ENCODE data around the gene NEO1.

NEO1 gene

DNA sequence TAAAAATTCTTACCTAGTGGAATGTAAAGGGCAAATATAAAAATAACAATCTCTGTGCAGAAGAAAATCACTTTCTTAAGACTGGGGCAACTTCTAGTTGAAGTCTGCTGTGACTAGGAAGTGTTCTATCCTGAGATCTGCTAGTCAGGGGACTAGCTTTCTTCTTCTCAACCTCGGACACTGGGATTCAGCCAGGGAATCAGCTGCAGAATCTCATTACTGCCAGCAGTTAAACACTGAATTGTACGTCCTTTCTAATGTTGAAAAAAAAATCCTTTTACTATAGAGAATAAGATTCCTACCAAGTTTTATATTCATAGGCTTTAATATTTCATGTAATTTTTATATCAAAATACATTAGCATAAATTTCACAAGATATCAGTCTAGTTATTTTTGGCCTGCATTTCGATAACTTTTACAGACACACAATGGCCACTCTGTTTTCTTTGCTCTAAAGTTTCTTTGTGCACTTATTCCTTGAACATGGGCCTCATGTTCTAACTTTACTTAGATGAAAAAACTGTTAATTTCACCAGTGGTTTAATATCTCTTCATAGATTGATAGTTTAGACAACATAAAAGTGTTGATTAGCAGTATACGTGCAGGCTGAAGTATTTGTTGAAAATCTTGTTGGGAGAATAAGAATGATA is 2.6 kb upstream of the NEO1 start:
- Histone ChIP-seq H4K91ac (ENCODE audit: low read length) (no peak overlapping the region), H3K23ac (ENCODE audit: low read length in 2 of 2) (no peak overlapping the region), H2BK15ac (ENCODE audit: low read depth, poor library complexity, severe bottlenecking) (no peak overlapping the region), H2BK5ac (ENCODE audit: low read depth, low read length, poor library complexity, severe bottlenecking) (no peak overlapping the region), H3K27me3 (ENCODE audit: control insufficient read depth in 1 of 2, insufficient read depth in 1 of 2, low read length in 2 of 2) (peaks cover 0 to 16% of the 10 kb centered on the region in 2 experiments), H3K18ac (ENCODE audit: low read depth in 1 of 2, low read length in 2 of 2) (no peak overlapping the region), H2AK5ac (ENCODE audit: low read length, severe bottlenecking) (no peak overlapping the region), H2BK120ac (ENCODE audit: low read depth, low read length) (no peak overlapping the region), H2BK12ac (ENCODE audit: low read length in 2 of 2) (no peak overlapping the region), H3K4me1 (ENCODE audit: control insufficient read depth, insufficient read depth, low read depth, low read length) (no peaks in the 10 kb centered on the region), H3K4me2 (ENCODE audit: low read length, poor library complexity, severe bottlenecking) (no peak overlapping the region), H3K27ac (ENCODE audit: low read length, poor library complexity, severe bottlenecking) (no peak overlapping the region), H3K9me3 (ENCODE audit: control insufficient read depth, low read length) (no peaks in the 10 kb centered on the region), H3K79me1 (replicated peaks; ENCODE audit: low read length, poor library complexity, severe bottlenecking) (peaks cover 2% of the 10 kb centered on the region), H2AFZ (ENCODE audit: low read depth, low read length) (no peak overlapping the region), H4K8ac (ENCODE audit: low read length) (no peak overlapping the region), H3K4me3 (ENCODE audit: insufficient read depth in 1 of 2, low read depth in 1 of 2, low read length in 2 of 2) (no peak overlapping the region), H3K36me3 (ENCODE audit: control insufficient read depth in 1 of 2, insufficient read depth in 2 of 2, low read depth in 1 of 2, low read length in 2 of 2) (no peaks in the 10 kb centered on the region), H3K14ac (ENCODE audit: low read length in 2 of 2) (no peak overlapping the region), H3K9ac (ENCODE audit: low read length) (no peak overlapping the region), H3K4ac (ENCODE audit: low read depth in 1 of 2, low read length in 2 of 2) (peak overlapping the region in 1 of 2 experiments; percentile 49)
- peak; percentile 38 for DNase-seq
- 62% methylated on average over 3 of the region's 4 CpGs for WGBS

DNA sequence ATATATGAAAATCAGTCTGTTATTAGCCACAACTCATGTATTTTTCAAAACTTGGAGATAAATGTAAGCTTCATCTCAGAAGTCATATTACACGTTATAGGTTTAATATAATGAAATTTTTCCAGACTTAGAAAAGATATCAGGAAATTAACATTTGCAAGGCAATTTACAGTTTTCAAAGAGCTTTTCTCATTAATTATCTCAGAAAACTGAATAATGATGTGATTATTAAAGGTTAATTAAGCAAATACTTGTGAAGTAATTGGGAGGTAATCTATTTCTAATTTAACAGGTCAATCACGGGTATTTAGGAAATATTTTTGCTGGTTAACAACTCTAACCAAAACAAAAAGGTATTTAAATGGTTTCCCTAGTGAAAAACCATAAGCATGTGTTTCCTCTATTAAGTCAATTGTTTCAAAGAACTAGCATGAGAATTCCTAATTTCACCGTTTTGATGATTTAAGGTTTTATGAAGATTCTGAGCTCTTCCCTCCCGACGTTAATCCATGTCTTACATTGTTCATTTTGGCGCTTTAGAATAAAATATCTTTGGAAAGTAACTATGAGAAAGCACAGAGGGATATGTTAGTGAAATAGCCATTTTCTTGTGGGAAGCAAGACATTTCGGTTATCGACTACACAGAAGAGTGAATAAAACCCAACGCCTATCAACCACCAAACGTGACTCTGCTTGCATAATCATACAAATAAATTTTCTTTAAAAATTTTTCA is 1.5 kb upstream of the NEO1 start:
- H2BK15ac ChIP-seq (ENCODE audit: low read depth, poor library complexity, severe bottlenecking), result no peak overlapping the region
- no peak overlapping the region for H4K91ac ChIP-seq (ENCODE audit: low read length)
- H2AFZ ChIP-seq (ENCODE audit: low read depth, low read length), result no peak overlapping the region
- H3K9ac ChIP-seq (ENCODE audit: low read length), result peak overlapping the region; percentile 82
- no peak overlapping the region for H2BK12ac ChIP-seq (ENCODE audit: low read length in 2 of 2)
- H2BK5ac ChIP-seq (ENCODE audit: low read depth, low read length, poor library complexity, severe bottlenecking), result no peak overlapping the region
- peaks cover 0 to 16% of the 10 kb centered on the region in 2 experiments for H3K27me3 ChIP-seq (ENCODE audit: control insufficient read depth in 1 of 2, insufficient read depth in 1 of 2, low read length in 2 of 2)
- no peak for DNase-seq
- H3K4me2 ChIP-seq (ENCODE audit: low read length, poor library complexity, severe bottlenecking), result peak overlapping the region; percentile 51
- peak overlapping the region in 1 of 2 experiments; percentile 81 for H3K4me3 ChIP-seq (ENCODE audit: insufficient read depth in 1 of 2, low read depth in 1 of 2, low read length in 2 of 2)
- no peak overlapping the region for H3K27ac ChIP-seq (ENCODE audit: low read length, poor library complexity, severe bottlenecking)
- no peak overlapping the region for H3K18ac ChIP-seq (ENCODE audit: low read depth in 1 of 2, low read length in 2 of 2)
- no peak overlapping the region for H2BK120ac ChIP-seq (ENCODE audit: low read depth, low read length)
- no peak overlapping the region for H2AK5ac ChIP-seq (ENCODE audit: low read length, severe bottlenecking)
- H3K23ac ChIP-seq (ENCODE audit: low read length in 2 of 2), result no peak overlapping the region
- H3K14ac ChIP-seq (ENCODE audit: low read length in 2 of 2), result no peak overlapping the region
- 11% methylated on average over 4 of the region's 10 CpGs for WGBS
- peaks cover 2% of the 10 kb centered on the region for H3K79me1 ChIP-seq (replicated peaks; ENCODE audit: low read length, poor library complexity, severe bottlenecking)
- no peak overlapping the region for H3K4ac ChIP-seq (ENCODE audit: low read depth in 1 of 2, low read length in 2 of 2)
- no peak overlapping the region for H4K8ac ChIP-seq (ENCODE audit: low read length)
- H3K9me3 ChIP-seq (ENCODE audit: control insufficient read depth, low read length), result no peaks in the 10 kb centered on the region
- H3K4me1 ChIP-seq (ENCODE audit: control insufficient read depth, insufficient read depth, low read depth, low read length), result no peaks in the 10 kb centered on the region
- H3K36me3 ChIP-seq (ENCODE audit: control insufficient read depth in 1 of 2, insufficient read depth in 2 of 2, low read depth in 1 of 2, low read length in 2 of 2), result no peaks in the 10 kb centered on the region

DNA sequence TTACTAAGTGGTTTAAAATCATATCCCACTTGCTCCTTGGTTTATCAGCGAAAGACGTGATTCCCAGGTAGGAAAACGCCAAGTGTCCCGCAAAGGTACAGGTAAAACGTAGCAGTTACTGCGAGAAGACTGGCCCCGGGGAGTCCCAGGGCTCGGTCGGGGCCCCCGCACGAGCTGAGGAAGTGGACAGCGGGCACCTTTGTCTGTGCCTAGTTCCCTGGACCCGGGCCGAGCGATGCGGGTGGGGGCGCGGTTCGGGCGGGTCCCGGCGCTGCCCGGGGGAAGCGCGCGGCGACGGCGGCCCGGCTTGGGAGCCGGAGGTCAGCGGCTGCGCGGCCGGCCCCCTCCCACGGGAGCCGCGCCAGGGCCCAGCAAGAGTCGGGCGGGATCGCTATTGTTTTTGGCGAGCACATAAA is 864 bp upstream of the NEO1 start:
- H2BK120ac ChIP-seq (ENCODE audit: low read depth, low read length), result peak overlapping the region; percentile 77
- no peaks in the 10 kb centered on the region for H3K9me3 ChIP-seq (ENCODE audit: control insufficient read depth, low read length)
- H2AK5ac ChIP-seq (ENCODE audit: low read length, severe bottlenecking), result no peak overlapping the region
- no peak for DNase-seq
- H3K14ac ChIP-seq (ENCODE audit: low read length in 2 of 2), result peak overlapping the region in 1 of 2 experiments; percentile 53
- H2BK12ac ChIP-seq (ENCODE audit: low read length in 2 of 2), result peak overlapping the region; percentile 2 to 96
- peak overlapping the region; percentile 51 for H3K4me2 ChIP-seq (ENCODE audit: low read length, poor library complexity, severe bottlenecking)
- H3K18ac ChIP-seq (ENCODE audit: low read depth in 1 of 2, low read length in 2 of 2), result peak overlapping the region; percentile 96
- peak overlapping the region; percentile 96 for H2BK5ac ChIP-seq (ENCODE audit: low read depth, low read length, poor library complexity, severe bottlenecking)
- 2% methylated on average over 41 of the region's 42 CpGs for WGBS
- H2BK15ac ChIP-seq (ENCODE audit: low read depth, poor library complexity, severe bottlenecking), result peak overlapping the region; percentile 93
- H4K8ac ChIP-seq (ENCODE audit: low read length), result peak overlapping the region; percentile 96
- H3K79me1 ChIP-seq (replicated peaks; ENCODE audit: low read length, poor library complexity, severe bottlenecking), result peaks cover 2% of the 10 kb centered on the region
- peaks cover 0 to 10% of the 10 kb centered on the region in 2 experiments for H3K27me3 ChIP-seq (ENCODE audit: control insufficient read depth in 1 of 2, insufficient read depth in 1 of 2, low read length in 2 of 2)
- H3K27ac ChIP-seq (ENCODE audit: low read length, poor library complexity, severe bottlenecking), result peak overlapping the region; percentile 90
- H3K4me3 ChIP-seq (ENCODE audit: insufficient read depth in 1 of 2, low read depth in 1 of 2, low read length in 2 of 2), result peak overlapping the region; percentile 81 to 93
- H2AFZ ChIP-seq (ENCODE audit: low read depth, low read length), result peak overlapping the region; percentile 95
- peak overlapping the region; percentile 82 for H3K9ac ChIP-seq (ENCODE audit: low read length)
- peak overlapping the region; percentile 98 to 99 for H3K4ac ChIP-seq (ENCODE audit: low read depth in 1 of 2, low read length in 2 of 2)
- no peak overlapping the region for H3K23ac ChIP-seq (ENCODE audit: low read length in 2 of 2)
- H4K91ac ChIP-seq (ENCODE audit: low read length), result peak overlapping the region; percentile 95
- no peaks in the 10 kb centered on the region for H3K4me1 ChIP-seq (ENCODE audit: control insufficient read depth, insufficient read depth, low read depth, low read length)
- H3K36me3 ChIP-seq (ENCODE audit: control insufficient read depth in 1 of 2, insufficient read depth in 2 of 2, low read depth in 1 of 2, low read length in 2 of 2), result no peaks in the 10 kb centered on the region
